Astrocyte of the hippocampus (primary cell): ENCODE measurements around the gene KCNT2.
A peak's percentile ranks its signal among the peaks of the same experiment; 100 is the strongest.
"Not testable (repeated sequence)": the region's sequence is repeated elsewhere in the genome, so short reads cannot be mapped to it uniquely, and the experiment has no call there.

Source experiments
- DNase-seq: peaks from one replicate; pipeline ENCODE4 v3.0.0; 2011; ENCODE audit warnings: low read depth, low spot score

Gene KCNT2

GRCh38 chr1:196590959-196591358 lies 17.3 kb downstream of the KCNT2 start:
- no peak for DNase-seq

- no peak for DNase-seq
Observed at GRCh38 chr1:196590012-196590708, 18.1 kb downstream of the KCNT2 start.

- DNase-seq = no peak
Observed at GRCh38 chr1:196584696-196585095, 23.5 kb downstream of the KCNT2 start.

- no peak for DNase-seq
Observed at GRCh38 chr1:196577386-196577785, 30.9 kb downstream of the KCNT2 start.

- DNase-seq = no peak
Observed at GRCh38 chr1:196573226-196573625, 35.0 kb downstream of the KCNT2 start.

GRCh38 chr1:196567238-196567637 lies 41.0 kb downstream of the KCNT2 start:
- no peak for DNase-seq

- DNase-seq = no peak
Observed at GRCh38 chr1:196563768-196564167, 44.5 kb downstream of the KCNT2 start.

- DNase-seq = no peak
Observed at GRCh38 chr1:196559314-196559713, 48.9 kb downstream of the KCNT2 start.

GRCh38 chr1:196558411-196558810 lies 49.8 kb downstream of the KCNT2 start:
- DNase-seq = peak; percentile 73

- DNase-seq = no peak
Observed at GRCh38 chr1:196557797-196558196, 50.4 kb downstream of the KCNT2 start.

GRCh38 chr1:196550731-196551130 lies 57.5 kb downstream of the KCNT2 start:
- DNase-seq = no peak

GRCh38 chr1:196546272-196547111 lies 61.7 kb downstream of the KCNT2 start:
- no peak for DNase-seq

GRCh38 chr1:196545222-196545621 lies 63.0 kb downstream of the KCNT2 start:
- DNase-seq = no peak

GRCh38 chr1:196544617-196545016 lies 63.6 kb downstream of the KCNT2 start:
- no peak for DNase-seq

GRCh38 chr1:196543833-196544232 lies 64.4 kb downstream of the KCNT2 start:
- DNase-seq = no peak

GRCh38 chr1:196538473-196538872 lies 69.8 kb downstream of the KCNT2 start:
- no peak for DNase-seq

- DNase-seq = peak; percentile 29
Observed at GRCh38 chr1:196535727-196536126, 72.5 kb downstream of the KCNT2 start.

- DNase-seq = no peak
Observed at GRCh38 chr1:196531737-196532524, 76.3 kb downstream of the KCNT2 start.

GRCh38 chr1:196527919-196528318 lies 80.3 kb downstream of the KCNT2 start:
- DNase-seq = no peak

- not testable (repeated sequence) for DNase-seq
Observed at GRCh38 chr1:196522574-196523345, 85.5 kb downstream of the KCNT2 start.

- DNase-seq = no peak
Observed at GRCh38 chr1:196517193-196517592, 91.0 kb downstream of the KCNT2 start.
